Activated naive CD8-positive, alpha-beta T cell treated with anti-CD3 and anti-CD28 coated beads for 36 hours (primary cell): ENCODE measurements around the gene CASQ2. TPM values are rescaled to one million over a fixed set of nuclear protein-coding genes. Genes with fewer than 3 reads are reported as not detected.

ENCODE experiments used
- DNase-seq: peaks from one replicate; pipeline ENCODE4 v3.0.0; 2021
- H3K27ac Mint-ChIP-seq: one replicate; pipeline ENCODE4 v1.8.0; 2022; ENCODE audit warnings: mild to moderate bottlenecking, moderate library complexity, mixed read lengths
- H3K27me3 Mint-ChIP-seq: one replicate; pipeline ENCODE4 v1.8.0; 2022; ENCODE audit warnings: mild to moderate bottlenecking, mixed read lengths
- H3K36me3 Mint-ChIP-seq: one replicate; pipeline ENCODE4 v1.8.0; 2021; ENCODE audit warnings: mild to moderate bottlenecking, mixed read lengths
- H3K4me1 Mint-ChIP-seq: one replicate; pipeline ENCODE4 v1.8.0; 2021; ENCODE audit warnings: mixed read lengths
- H3K4me3 Mint-ChIP-seq: one replicate; pipeline ENCODE4 v1.8.0; 2022; ENCODE audit warnings: mild to moderate bottlenecking, moderate library complexity, mixed read lengths
- H3K9me3 Mint-ChIP-seq: one replicate; pipeline ENCODE4 v1.8.0; 2022; ENCODE audit warnings: mixed read lengths
- total RNA-seq, 2 experiments: library from RNA; stranded (reverse); gene quantifications; one replicate each; pipeline ENCODE4 v1.2.3, GENCODE V29; 2021

Gene CASQ2
- total RNA-seq, 2 experiments from 2014 or later, result not detected

GRCh38 chr1:115727706-115728249 is 40.7 kb downstream of the CASQ2 start:
- H3K4me1 Mint-ChIP-seq, result no peaks in the 10 kb centered on the region
- no peaks in the 10 kb centered on the region for H3K9me3 Mint-ChIP-seq
- no peak for DNase-seq
- H3K36me3 Mint-ChIP-seq, result no peaks in the 10 kb centered on the region
- no peak overlapping the region for H3K4me3 Mint-ChIP-seq
- no peak overlapping the region for H3K27ac Mint-ChIP-seq
- H3K27me3 Mint-ChIP-seq, result peaks cover 6% of the 10 kb centered on the region

- Mint-ChIP-seq H3K4me1 (no peaks in the 10 kb centered on the region), H3K27me3 (peaks cover 7% of the 10 kb centered on the region), H3K36me3 (no peaks in the 10 kb centered on the region), H3K9me3 (no peaks in the 10 kb centered on the region), H3K4me3 (no peak overlapping the region), H3K27ac (no peak overlapping the region)
- no peak for DNase-seq
Measured at GRCh38 chr1:115726570-115726969, 41.9 kb downstream of the CASQ2 start.

DNA sequence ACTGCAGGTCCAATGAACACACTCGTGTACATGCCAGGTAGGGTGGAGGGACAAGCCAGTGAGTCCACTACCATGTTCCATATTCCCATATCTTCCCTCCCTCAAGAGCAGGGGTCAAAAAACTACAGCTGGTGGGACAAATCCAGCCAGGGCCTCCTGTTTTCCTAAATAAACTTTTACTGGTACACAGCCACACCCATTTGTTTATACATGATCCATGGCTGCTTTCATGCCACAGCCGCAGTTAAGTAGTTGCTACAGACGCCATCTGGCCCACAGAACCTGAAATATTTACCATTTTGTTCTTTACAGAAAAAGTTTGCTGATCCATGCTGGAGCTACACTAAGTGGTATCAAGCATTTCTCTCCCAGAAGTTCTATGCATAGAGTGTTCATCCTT is 42.4 kb downstream of the CASQ2 start:
- H3K27me3 Mint-ChIP-seq, result peaks cover 7% of the 10 kb centered on the region
- DNase-seq, result no peak
- H3K36me3 Mint-ChIP-seq, result no peaks in the 10 kb centered on the region
- H3K4me1 Mint-ChIP-seq, result no peaks in the 10 kb centered on the region
- no peak overlapping the region for H3K27ac Mint-ChIP-seq
- no peak overlapping the region for H3K4me3 Mint-ChIP-seq
- no peaks in the 10 kb centered on the region for H3K9me3 Mint-ChIP-seq

DNA sequence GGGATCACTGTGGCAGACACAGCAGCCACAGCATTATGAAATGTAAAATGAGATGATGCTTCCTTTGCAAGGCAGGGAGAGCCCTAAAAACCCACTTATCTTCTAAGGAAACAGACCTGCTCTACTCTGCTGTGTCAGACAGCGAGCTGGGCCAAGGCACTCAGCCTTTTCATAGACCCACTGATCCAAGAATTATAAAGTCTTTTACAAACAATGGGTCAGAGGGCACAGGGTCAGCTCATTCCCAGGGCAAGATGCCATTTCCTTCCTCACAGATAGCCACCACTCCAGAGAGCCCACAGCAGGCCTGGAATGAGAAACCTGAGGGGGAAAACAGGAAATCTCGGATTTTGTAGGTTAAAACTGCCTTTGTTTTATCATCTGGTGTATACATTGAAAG is 42.9 kb downstream of the CASQ2 start:
- Mint-ChIP-seq H3K4me3 (no peak overlapping the region), H3K27me3 (peaks cover 7% of the 10 kb centered on the region), H3K4me1 (no peaks in the 10 kb centered on the region), H3K27ac (no peak overlapping the region), H3K36me3 (no peaks in the 10 kb centered on the region), H3K9me3 (no peaks in the 10 kb centered on the region)
- DNase-seq, result no peak

GRCh38 chr1:115723756-115724155 is 44.8 kb downstream of the CASQ2 start:
- H3K9me3 Mint-ChIP-seq, result no peaks in the 10 kb centered on the region
- no peak overlapping the region for H3K27ac Mint-ChIP-seq
- no peaks in the 10 kb centered on the region for H3K4me1 Mint-ChIP-seq
- H3K4me3 Mint-ChIP-seq, result no peak overlapping the region
- no peaks in the 10 kb centered on the region for H3K36me3 Mint-ChIP-seq
- DNase-seq, result no peak
- peaks cover 7% of the 10 kb centered on the region for H3K27me3 Mint-ChIP-seq

DNA sequence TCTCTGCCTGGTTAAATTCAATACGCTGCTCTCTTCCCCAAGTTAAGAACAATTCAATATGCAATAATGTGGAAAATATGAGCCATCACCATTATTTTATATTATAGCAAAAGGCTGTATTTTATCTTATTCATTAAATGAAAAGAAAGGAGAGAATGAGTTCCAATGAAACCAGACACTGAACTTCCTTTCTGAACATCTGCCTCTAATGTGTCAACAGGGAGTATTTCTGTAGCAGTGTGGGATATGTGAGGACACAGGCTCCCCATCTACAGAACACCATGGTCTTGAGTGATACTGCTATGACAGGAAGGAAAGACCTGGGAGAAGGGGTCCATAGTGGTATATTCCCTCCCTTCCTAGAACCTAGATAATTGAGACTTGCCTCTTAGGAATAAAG is 46.3 kb downstream of the CASQ2 start:
- Mint-ChIP-seq H3K9me3 (no peaks in the 10 kb centered on the region), H3K4me3 (no peak overlapping the region), H3K27me3 (peaks cover 15% of the 10 kb centered on the region), H3K36me3 (no peaks in the 10 kb centered on the region), H3K27ac (no peak overlapping the region), H3K4me1 (no peaks in the 10 kb centered on the region)
- DNase-seq, result no peak

GRCh38 chr1:115719285-115719684 is 49.2 kb downstream of the CASQ2 start:
- H3K4me1 Mint-ChIP-seq, result no peaks in the 10 kb centered on the region
- no peak overlapping the region for H3K27ac Mint-ChIP-seq
- peaks cover 19% of the 10 kb centered on the region for H3K27me3 Mint-ChIP-seq
- no peak for DNase-seq
- no peaks in the 10 kb centered on the region for H3K36me3 Mint-ChIP-seq
- H3K4me3 Mint-ChIP-seq, result no peak overlapping the region
- H3K9me3 Mint-ChIP-seq, result no peaks in the 10 kb centered on the region

- DNase-seq, result no peak
- Mint-ChIP-seq H3K27me3 (peaks cover 15% of the 10 kb centered on the region), H3K4me3 (no peak overlapping the region), H3K9me3 (no peaks in the 10 kb centered on the region), H3K4me1 (no peaks in the 10 kb centered on the region), H3K36me3 (no peaks in the 10 kb centered on the region), H3K27ac (no peak overlapping the region)
Measured at GRCh38 chr1:115718011-115718754, 50.3 kb downstream of the CASQ2 start.

- H3K27me3 Mint-ChIP-seq, result peaks cover 15% of the 10 kb centered on the region
- no peaks in the 10 kb centered on the region for H3K4me1 Mint-ChIP-seq
- no peaks in the 10 kb centered on the region for H3K9me3 Mint-ChIP-seq
- peak; percentile 22 for DNase-seq
- no peak overlapping the region for H3K4me3 Mint-ChIP-seq
- H3K27ac Mint-ChIP-seq, result no peak overlapping the region
- no peaks in the 10 kb centered on the region for H3K36me3 Mint-ChIP-seq
Measured at GRCh38 chr1:115717541-115717940, 51.0 kb downstream of the CASQ2 start.

DNA sequence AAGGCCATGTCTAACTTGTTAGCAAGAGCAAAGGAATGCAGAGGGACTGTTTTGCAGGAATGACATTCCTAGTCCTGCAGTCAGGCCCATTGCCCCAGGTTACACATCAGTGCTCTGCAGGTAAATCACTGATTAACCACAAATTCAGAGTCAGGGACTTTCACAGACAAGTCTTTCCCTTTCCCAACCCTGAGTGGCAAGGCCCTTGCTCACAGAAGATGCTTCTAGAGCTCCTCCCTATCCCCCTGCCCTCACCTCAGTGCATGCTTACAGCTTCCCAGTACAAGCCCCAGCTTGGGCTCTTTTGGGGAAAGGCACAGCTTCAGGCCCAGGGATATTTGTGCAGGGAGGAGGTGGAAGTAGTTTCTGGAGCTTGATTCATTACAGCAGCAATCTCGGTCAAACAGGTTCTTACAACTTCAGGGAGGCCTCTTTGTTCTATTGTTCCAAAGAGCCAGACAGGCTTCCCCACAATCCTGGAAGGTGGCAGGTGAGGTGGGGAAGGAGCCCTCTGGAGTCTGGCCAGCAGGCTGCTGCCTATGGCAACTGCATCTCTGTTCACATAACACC is 53.9 kb downstream of the CASQ2 start:
- no peak for DNase-seq
- H3K4me1 Mint-ChIP-seq, result no peaks in the 10 kb centered on the region
- no peak overlapping the region for H3K4me3 Mint-ChIP-seq
- no peaks in the 10 kb centered on the region for H3K9me3 Mint-ChIP-seq
- H3K36me3 Mint-ChIP-seq, result no peaks in the 10 kb centered on the region
- H3K27ac Mint-ChIP-seq, result no peak overlapping the region
- peaks cover 24% of the 10 kb centered on the region for H3K27me3 Mint-ChIP-seq

GRCh38 chr1:115713906-115714305 is 54.6 kb downstream of the CASQ2 start:
- H3K4me3 Mint-ChIP-seq, result no peak overlapping the region
- H3K27ac Mint-ChIP-seq, result no peak overlapping the region
- no peak for DNase-seq
- H3K27me3 Mint-ChIP-seq, result peaks cover 29% of the 10 kb centered on the region
- H3K9me3 Mint-ChIP-seq, result no peaks in the 10 kb centered on the region
- no peaks in the 10 kb centered on the region for H3K4me1 Mint-ChIP-seq
- H3K36me3 Mint-ChIP-seq, result no peaks in the 10 kb centered on the region

- Mint-ChIP-seq H3K27ac (no peak overlapping the region), H3K36me3 (no peaks in the 10 kb centered on the region), H3K4me3 (no peak overlapping the region), H3K4me1 (no peaks in the 10 kb centered on the region), H3K27me3 (peaks cover 29% of the 10 kb centered on the region), H3K9me3 (no peaks in the 10 kb centered on the region)
- no peak for DNase-seq
Measured at GRCh38 chr1:115712911-115713609, 55.5 kb downstream of the CASQ2 start.

DNA sequence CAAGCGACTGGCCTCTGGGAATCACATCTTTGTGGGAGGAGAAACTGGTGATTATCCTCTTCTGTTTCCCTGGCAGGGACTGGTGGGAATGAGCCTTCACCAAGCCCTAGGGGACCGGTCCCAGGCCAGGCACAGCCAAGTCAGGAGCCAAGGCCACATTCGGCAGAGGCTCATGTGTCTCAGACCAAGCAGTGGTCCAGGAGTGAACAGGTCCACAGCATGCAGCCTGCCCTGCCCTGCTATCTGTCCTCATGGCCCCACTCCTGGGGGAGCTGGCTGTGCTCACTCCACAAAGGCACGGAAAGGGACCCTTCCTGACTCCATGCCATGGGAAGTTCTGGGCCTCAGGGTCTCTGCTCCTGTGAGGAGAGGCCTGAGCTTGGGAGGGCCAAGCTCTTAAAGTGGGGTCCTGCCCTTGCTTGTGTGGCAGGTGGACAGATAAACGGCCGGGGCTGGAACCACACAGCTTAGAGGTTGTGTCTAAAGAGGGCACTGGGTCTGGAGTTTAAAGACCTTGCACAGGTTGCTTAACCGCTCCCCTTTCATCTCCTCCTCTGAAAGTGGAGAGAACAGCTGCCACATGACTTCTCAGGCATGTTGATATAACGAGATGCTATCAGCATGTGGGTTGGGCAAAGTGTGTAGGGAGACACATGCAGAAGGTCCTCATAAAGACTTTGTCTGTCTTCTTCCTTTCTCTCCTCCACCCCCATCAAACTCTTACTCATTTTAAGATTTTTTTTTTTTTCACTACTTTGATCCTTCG is 57.5 kb downstream of the CASQ2 start:
- no peak overlapping the region for H3K4me3 Mint-ChIP-seq

GRCh38 chr1:115706587-115707425 is 61.7 kb downstream of the CASQ2 start:
- Mint-ChIP-seq H3K36me3 (no peaks in the 10 kb centered on the region), H3K9me3 (no peaks in the 10 kb centered on the region), H3K27ac (no peak overlapping the region), H3K4me1 (no peaks in the 10 kb centered on the region), H3K27me3 (peaks cover 23% of the 10 kb centered on the region), H3K4me3 (no peak overlapping the region)
- no peak for DNase-seq

More for the DNA sequence above, 57.5 kb downstream of the CASQ2 start:
- Mint-ChIP-seq H3K36me3 (no peaks in the 10 kb centered on the region), H3K9me3 (no peaks in the 10 kb centered on the region), H3K27ac (no peak overlapping the region), H3K4me1 (no peaks in the 10 kb centered on the region), H3K27me3 (peaks cover 27% of the 10 kb centered on the region)
- no peak for DNase-seq
